AG04449 (cell line): ENCODE results near the gene KRTAP20-4.

Experiments
- CTCF ChIA-PET: fragments of 350-600 bp; formaldehyde crosslinking; extraction: SDS; loops from one replicate; lab custom pipeline; 2021; ENCODE audit warnings: antibody characterized with exemption; lab: Yijun Ruan, JAX
- POLR2A ChIA-PET: fragments of 400-600, 350-600 bp; formaldehyde crosslinking; extraction: SDS; loops from one replicate; lab custom pipeline; 2020; ENCODE audit warnings: antibody characterized with exemption, inconsistent platforms; lab: Yijun Ruan, JAX
- DNase-seq: peaks from one replicate; pipeline ENCODE4 v3.0.0-alpha.2; 2010; ENCODE audit warnings: low read depth, low spot score
- H3K4me3 ChIP-seq: 2 replicates; pipeline ENCODE4 v1.5.1; 2011; ENCODE audit warnings: low read depth, mild to moderate bottlenecking, control low read depth, low read length
- CTCF ChIP-seq: IDR thresholded peaks from one replicate; pipeline ENCODE4 v1.5.1; 2011; ENCODE audit warnings: mild to moderate bottlenecking, moderate library complexity, low read length, control low read depth, inconsistent platforms; ENCODE audit not compliant: insufficient read depth; ENCODE audit errors: missing control alignments

KRTAP20-4 gene

GRCh38 chr21:30668776-30669175, 48.3 kb downstream of the KRTAP20-4 start:
- no peak for DNase-seq
- TF ChIP-seq CTCF: no peak
- ChIA-PET CTCF (no interaction called here), POLR2A (no interaction called here)
- H3K4me3 ChIP-seq: no peak overlapping the region
